ENCODE results near the gene PGS1.
A peak's percentile ranks its signal among the peaks of the same experiment; 100 is the strongest.

PGS1 gene

GRCh38 chr17:78428025-78428575, 49.7 kb downstream of the PGS1 start:
- DNase-seq, result no peak

DNA sequence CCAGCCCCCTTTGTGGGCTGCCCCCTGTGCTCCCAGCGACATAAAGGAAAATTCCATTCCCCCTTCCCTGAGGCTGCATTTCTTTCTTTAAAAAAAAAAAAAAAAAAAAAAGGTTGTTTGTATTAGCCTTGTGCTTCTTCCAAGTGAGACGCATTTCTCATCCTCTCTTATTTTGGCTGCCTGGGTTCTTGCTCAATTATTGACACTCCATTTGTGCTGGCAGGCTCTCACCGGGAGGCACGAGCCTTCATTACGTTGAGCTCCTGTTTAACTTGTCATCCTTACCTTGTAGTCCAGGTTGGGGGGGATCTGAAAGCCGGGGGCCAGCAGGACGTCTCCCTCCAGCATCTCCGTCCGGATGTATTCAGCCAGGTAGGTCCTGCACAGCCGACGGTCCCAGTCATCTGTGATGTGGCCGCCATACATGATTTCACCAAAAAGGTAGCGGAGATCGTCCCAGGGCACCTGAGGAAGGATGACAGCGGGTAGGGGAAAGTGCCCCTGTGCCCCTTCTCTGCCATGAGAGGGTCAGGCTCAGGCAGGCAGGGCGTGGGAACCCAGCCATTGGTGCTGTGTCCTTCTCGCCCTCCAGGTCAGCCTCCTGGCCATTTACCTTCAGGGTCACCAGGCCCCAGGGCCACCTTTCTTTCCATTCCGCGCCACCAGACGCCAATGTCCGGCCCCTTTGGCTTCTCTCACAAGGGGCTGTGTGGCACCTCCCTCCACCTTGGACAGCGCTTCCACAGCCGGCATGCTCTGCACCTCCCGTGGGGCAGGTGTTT, 50.6 kb downstream of the PGS1 start:
- DNase-seq, result no peak

DNA sequence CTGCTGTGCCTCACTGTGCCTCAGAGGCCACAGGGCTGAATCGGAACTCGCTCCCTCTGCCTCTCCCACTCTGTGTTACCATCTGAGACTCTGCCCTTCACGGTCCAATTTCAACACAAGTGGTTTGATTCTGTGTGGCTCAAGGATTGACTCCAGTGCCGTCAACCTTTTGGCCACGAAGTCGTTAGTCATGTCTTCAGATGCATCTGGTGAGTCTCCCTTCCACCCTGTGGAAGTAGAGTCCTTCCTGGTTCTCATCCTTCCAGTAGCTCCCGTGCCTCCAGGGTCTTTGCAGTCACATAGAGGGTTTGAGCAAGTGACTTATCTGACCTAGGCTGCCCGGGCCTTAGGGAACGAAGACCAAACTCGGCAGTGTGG, 51.2 kb downstream of the PGS1 start:
- no peak for DNase-seq

- no peak for DNase-seq
Observed at GRCh38 chr17:78430892-78431691, 52.6 kb downstream of the PGS1 start.

GRCh38 chr17:78431692-78431958, 53.2 kb downstream of the PGS1 start:
- DNase-seq, result no peak

DNA sequence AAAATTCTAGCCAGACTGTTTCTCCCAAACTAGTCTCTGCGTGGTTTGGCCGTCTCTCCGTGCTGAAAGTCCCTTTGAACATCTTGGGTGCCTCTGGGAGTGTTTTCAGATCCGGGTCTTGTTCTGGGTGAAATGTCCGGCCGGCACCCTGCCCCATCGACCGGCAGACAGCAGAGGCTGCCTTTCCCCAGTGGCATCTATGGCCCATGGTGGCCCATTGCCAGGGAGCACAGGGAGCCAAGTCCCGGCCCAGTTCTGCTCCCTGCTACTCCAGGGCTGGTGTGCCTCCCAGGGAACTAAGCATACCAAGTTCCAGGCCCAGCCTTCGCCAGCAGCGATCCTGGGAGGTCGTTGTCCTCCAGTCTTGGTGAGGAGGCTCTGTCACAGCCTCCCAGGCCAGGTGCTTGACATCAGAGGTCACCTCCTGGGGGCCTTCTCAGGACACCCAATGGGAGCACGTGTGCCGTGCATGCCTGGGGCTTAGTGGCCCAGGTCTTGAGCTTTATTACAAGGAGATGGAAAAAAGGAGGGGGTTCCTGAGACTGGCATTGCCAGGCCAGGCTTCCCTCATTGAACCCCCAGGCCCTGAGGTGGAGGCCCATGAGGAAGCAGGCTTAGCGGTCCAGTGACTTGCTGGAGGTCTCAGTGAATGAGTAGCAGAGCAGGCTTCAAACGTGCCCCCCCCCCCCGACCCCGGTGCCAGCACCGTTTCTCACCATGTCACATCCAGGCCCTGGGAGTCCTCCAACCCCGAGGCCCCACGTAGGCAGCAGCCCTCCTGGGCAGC, 54.0 kb downstream of the PGS1 start:
- no peak for DNase-seq

DNA sequence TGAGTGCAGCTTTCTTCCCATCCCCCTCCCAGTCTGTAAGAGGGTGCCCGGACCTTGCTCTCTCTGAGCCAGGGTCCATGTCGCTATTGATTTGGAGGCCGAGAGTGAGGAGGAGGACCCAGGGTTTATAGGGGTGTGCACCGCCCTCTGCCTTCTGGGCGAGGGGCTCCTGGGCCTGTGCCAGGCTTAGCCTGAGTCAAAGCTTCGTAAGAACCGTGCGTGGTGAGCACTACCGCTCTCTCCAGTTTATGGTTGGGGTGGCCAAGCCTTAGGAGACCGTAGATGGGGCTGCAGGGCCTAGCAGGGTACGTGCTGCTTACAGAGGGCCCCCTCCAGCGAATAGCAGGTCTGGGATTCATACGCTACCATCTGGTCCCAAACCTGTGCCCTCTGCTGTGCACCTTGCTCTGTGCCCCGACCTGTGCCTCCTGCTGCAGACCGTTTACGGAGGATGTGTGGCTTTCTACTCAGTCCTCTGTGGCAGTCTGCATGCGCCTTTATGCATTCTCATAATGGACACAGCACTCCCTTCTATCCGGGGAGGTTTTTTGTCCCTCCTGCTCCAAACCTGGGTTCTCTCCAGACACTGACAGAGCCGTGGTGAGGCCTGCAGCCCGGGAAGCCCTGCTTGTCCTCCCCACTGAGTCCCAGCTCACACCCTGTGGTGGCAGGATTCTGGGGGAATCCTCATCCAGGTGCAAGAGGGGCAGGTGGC, 54.7 kb downstream of the PGS1 start:
- DNase-seq, result no peak

DNA sequence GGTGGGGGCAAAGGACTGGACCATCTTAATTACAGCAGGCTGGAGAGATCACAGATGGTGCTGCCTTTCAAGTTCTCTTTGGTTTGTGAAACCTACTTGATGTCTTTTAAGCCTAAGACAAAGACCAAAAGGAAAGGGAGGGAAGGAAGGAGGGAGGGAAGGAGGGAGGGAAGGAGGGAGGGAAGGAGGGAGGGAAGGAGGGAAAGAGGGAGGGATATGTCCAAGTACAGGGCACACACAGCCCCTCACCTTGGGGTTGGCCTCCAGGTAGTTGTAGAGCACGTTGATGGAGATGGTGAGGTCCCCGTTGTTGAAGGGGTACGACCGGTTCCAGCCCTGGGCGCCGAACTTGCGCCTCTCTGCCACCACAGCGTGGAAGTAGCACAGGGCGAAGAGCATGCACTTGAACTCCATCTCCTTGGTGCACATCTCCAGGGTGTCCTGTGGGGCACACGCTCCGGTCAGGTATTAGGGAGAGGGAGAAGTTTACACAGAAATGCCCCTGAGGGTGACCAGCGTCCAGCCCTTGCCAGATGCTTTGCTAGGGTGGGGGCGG, 55.4 kb downstream of the PGS1 start:
- no peak for DNase-seq

DNA sequence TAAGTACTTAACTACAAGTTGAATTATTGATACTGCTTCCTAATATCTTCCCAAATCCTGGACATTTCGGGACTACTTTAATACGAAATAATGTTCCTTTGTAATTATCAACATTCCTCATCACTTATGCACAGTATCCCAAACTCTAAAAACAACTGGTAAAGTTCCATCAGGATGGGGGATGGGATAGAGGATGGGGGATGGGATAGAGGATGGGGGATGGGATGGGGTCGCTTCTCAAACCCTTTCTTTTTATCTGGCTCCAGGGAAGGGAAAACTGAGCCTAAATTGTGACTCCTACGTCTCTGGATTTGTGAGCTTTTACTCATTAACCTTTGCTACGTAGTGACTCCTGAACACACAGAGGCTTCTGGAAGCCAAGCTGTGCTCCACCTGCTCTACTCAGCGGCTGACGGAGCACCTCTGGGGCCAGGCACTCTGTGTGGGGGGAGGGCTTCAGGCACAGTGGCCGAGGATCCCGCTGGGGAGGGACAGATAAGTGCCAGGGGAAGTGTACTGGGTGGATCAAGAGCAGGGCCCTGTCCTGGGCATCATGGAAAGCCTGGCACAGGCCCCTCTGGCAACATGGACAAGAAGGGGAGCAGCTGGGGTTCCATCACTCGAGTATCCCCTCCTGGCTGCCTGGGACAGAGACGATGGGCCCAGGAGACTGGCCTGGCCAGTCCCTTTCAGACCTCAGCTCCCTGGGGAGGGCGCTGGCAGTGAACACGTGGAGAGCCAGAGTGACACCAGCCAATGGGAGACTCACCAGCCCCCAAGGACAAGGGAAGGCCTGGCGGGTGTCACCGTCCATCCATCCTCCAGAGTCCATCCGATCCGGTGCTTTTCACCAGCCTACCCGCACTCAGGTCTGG, 56.2 kb downstream of the PGS1 start:
- no peak for DNase-seq

DNA sequence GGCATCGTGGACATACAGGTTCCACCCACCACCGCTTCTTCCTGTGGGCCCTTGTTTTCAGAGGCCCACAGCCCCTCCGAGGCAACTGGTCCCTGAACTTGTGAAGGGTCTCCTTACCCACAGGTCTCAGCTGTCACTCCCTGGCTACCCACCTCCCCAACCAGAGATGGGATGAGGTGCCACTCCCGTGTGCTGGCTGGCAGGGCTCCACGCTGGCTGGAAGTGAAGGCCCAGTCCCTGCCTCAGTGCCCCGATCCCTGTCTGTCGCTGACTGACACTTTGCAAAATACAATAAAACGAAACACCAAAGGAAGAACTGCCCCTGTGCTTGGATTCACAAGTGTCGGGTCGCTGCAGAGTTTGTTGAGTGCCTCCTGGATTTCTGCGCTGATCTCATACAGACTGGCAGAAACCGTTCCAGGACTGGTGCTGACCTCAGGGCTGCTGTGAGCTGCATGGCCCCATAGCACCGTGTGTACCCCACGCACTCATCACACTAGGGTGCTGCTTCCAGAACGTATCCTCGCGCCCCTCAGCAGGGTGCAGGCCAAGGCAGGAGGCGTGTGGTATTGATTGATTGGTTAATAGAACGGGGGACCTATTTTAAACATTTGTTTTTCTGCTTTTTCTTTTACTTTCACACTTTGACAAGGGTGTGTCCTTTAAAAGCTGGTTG, 57.0 kb downstream of the PGS1 start:
- no peak for DNase-seq

- DNase-seq, result no peak
Observed at GRCh38 chr17:78437508-78438169, 59.2 kb downstream of the PGS1 start.

DNA sequence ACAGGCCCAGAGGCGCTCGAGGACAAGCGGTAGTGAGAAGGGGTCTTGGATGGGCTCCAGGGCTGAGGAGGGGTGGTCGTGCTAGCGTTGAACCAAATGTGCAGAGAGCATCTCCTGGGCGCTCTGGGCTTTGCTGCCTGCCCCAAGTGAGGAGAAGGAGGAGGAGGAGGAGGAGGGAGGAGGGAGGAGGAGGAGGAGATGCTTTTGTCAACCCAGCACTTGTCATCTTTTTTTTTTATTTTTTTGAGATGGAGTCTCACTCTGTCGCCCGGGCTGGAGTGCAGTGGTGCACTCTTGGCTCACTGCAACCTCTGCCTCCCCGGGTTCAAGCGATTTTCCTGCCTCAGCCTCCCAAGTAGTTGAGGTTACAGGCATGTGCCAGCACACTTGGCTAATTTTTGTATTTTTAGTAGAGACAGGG, 59.8 kb downstream of the PGS1 start:
- DNase-seq, result no peak

GRCh38 chr17:78438694-78439325, 60.4 kb downstream of the PGS1 start:
- DNase-seq, result no peak

DNA sequence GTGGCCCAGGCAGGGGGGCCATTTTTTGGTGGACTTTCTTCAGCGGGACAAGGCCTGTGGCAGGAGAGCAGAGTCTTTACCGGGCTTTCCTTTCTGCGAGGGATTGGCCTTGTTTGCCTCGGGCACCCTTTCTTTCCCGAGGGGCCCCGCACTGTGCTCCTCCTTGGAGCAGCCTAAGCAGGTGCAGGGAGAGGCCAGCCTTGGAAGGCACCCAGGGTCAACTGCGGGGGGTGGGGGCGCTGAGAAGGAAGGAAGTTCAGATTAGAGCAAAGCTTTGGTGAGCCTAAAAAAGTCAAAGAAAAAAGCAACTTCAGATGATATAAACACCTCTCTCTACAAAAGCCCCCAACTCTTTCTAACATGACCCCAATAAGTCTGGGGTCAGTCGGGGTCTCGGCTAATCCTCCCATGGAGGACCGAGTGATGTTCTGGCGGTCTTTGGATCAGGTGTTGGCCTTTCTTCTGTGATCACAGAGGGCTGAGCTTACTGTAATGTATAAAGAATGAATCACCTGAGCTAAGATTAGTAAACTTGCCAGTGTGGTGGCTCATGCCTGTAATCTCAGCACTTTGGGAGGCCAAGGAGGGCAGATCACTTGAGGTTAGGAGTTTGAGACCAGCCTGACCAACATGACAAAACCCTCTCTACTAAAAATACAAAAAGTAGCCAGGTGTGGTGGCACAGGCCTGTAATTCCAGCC, 63.0 kb downstream of the PGS1 start:
- DNase-seq, result no peak

GRCh38 chr17:78442648-78443218, 64.3 kb downstream of the PGS1 start:
- peak in 1 of 2 donors; percentile 87 for DNase-seq

DNA sequence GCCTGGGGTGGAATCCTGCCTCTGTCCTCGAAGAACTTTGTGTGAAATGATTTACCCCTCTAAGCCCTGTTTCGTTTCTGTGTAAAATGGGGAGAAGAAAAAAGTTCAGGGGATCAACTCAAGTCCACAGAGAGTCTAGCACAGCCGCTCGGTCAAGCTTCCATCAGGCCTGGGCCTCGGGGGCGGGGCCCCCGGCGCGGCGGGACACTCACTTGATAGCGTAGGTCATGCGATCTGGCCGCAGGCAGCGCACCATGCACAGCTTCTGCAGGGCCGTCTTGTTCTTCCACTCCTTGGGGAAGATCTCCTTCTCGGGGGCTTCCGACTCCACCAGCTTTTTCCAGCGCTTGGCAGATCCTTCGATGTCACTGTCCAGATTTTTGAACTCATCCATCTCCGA, 65.9 kb downstream of the PGS1 start:
- DNase-seq, result no peak

- no peak for DNase-seq
Observed at GRCh38 chr17:78446833-78447232, 68.4 kb downstream of the PGS1 start.

- peak in 1 of 2 donors; percentile 6 for DNase-seq
Observed at GRCh38 chr17:78448356-78448993, 70.0 kb downstream of the PGS1 start.
